Measurements from ENCODE around the gene TMCC1.

The TMCC1 gene

GRCh38 chr3:129778871-129779270, 114.6 kb downstream of the TMCC1 start:
- no peak for TF ChIP-seq CTCF (IDR thresholded peaks at IDR 0.05; ENCODE audit: low read depth, low read length)
- Histone ChIP-seq H3K9me3 (ENCODE audit: severe bottlenecking) (no peaks in the 10 kb centered on the region), H3K27ac (no peak overlapping the region), H3K4me3 (ENCODE audit: low read depth, low read length) (no peak overlapping the region), H3K36me3 (no peaks in the 10 kb centered on the region), H3K27me3 (ENCODE audit: insufficient read depth, low read depth, severe bottlenecking) (no peaks in the 10 kb centered on the region)
- DNase-seq = no peak

GRCh38 chr3:129777806-129778205, 115.7 kb downstream of the TMCC1 start:
- Histone ChIP-seq H3K4me3 (ENCODE audit: low read depth, low read length) (no peak overlapping the region), H3K9me3 (ENCODE audit: severe bottlenecking) (no peaks in the 10 kb centered on the region), H3K36me3 (no peaks in the 10 kb centered on the region), H3K27ac (no peak overlapping the region), H3K27me3 (ENCODE audit: insufficient read depth, low read depth, severe bottlenecking) (no peaks in the 10 kb centered on the region)
- TF ChIP-seq CTCF (IDR thresholded peaks at IDR 0.05; ENCODE audit: low read depth, low read length) = no peak
- DNase-seq = no peak

- no peaks in the 10 kb centered on the region for H3K27me3 ChIP-seq (ENCODE audit: insufficient read depth, low read depth, severe bottlenecking)
- no peaks in the 10 kb centered on the region for H3K9me3 ChIP-seq (ENCODE audit: severe bottlenecking)
- H3K4me3 ChIP-seq (ENCODE audit: low read depth, low read length) = no peak overlapping the region
- DNase-seq = no peak
- no peak for TF ChIP-seq CTCF (IDR thresholded peaks at IDR 0.05; ENCODE audit: low read depth, low read length)
- no peak overlapping the region for H3K27ac ChIP-seq
- H3K36me3 ChIP-seq = no peaks in the 10 kb centered on the region
Observed at GRCh38 chr3:129775870-129776269, 117.6 kb downstream of the TMCC1 start.

- TF ChIP-seq CTCF (IDR thresholded peaks at IDR 0.05; ENCODE audit: low read depth, low read length) = no peak
- H3K27ac ChIP-seq = no peak overlapping the region
Observed at GRCh38 chr3:129773691-129774663, 119.5 kb downstream of the TMCC1 start.

GRCh38 chr3:129770604-129771003, 122.9 kb downstream of the TMCC1 start:
- DNase-seq = no peak
- no peak for TF ChIP-seq CTCF (IDR thresholded peaks at IDR 0.05; ENCODE audit: low read depth, low read length)
- no peak overlapping the region for H3K4me3 ChIP-seq (ENCODE audit: low read depth, low read length)
- no peaks in the 10 kb centered on the region for H3K9me3 ChIP-seq (ENCODE audit: severe bottlenecking)
- H3K27me3 ChIP-seq (ENCODE audit: insufficient read depth, low read depth, severe bottlenecking) = no peaks in the 10 kb centered on the region
- no peak overlapping the region for H3K27ac ChIP-seq
- H3K36me3 ChIP-seq = no peaks in the 10 kb centered on the region; the same call in 1 of the 2 replicates

More at GRCh38 chr3:129773691-129774663, 119.5 kb downstream of the TMCC1 start:
- H3K36me3 ChIP-seq = no peaks in the 10 kb centered on the region; the same call in 1 of the 2 replicates
- no peak for DNase-seq
- no peak overlapping the region for H3K4me3 ChIP-seq (ENCODE audit: low read depth, low read length)
- H3K27me3 ChIP-seq (ENCODE audit: insufficient read depth, low read depth, severe bottlenecking) = no peaks in the 10 kb centered on the region
- no peaks in the 10 kb centered on the region for H3K9me3 ChIP-seq (ENCODE audit: severe bottlenecking)
